ENCODE data around the gene PRSS58. TPM values are rescaled to one million over a fixed set of nuclear protein-coding genes. Genes with fewer than 3 reads are reported as not detected.

The PRSS58 gene
- total and polyA plus RNA-seq, 9 donors: not detected

DNA sequence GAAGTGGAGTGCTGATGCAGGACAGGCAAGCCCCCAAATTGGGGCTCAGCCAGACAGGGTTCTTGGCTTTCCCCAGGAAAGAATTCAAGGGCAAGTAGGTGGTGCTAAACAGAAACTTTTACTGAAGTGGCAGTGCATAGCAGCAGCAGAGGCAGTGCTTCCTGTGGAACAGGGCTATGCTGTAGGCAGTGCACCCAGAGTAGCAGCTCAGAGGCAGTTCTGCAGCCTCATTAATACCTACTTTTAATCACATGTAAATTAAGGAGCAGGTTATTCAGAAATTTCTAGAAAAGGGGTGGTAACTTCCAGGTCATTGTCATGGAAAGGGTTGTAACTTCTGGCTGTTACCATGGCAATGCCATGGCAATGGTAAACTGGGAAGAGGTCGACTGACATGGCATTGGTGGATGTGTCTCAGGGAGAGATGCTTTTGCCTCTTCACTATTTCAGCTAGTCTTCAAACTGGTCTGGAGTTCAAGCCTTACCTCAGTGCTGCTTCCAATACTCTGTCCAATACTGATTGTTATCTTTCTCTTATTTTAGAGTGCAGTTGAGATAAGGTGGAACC is 29.2 kb downstream of the PRSS58 start:
- no peaks in the 10 kb centered on the region for H3K27me3 ChIP-seq (ENCODE audit: control insufficient read depth, insufficient read depth, low read length)
- H3K36me3 ChIP-seq (ENCODE audit: control insufficient read depth, insufficient read depth, low read length): no peaks in the 10 kb centered on the region
- no peak overlapping the region for H3K4me3 ChIP-seq (ENCODE audit: low read length)
- no CpG with 5 or more reads among the region's 1 CpG for WGBS (ENCODE audit: insufficient coverage)
- no peak overlapping the region for H3K27ac ChIP-seq (ENCODE audit: low read length)
- H3K9me3 ChIP-seq (replicated peaks; ENCODE audit: control insufficient read depth, low read depth, low read length): peaks cover 4% of the 10 kb centered on the region
- DNase-seq: no peak
- no peaks in the 10 kb centered on the region for H3K4me1 ChIP-seq (ENCODE audit: control insufficient read depth, insufficient read depth, low read length)

Other genes with a start within 250 kb of the PRSS58 start
- gene MGAM2, start 146.3 kb downstream of the PRSS58 start, total RNA-seq: under 0.01 TPM
- 1 to 10 TPM in 1 of 8 donors, under 1 TPM in 6, not detected in 1; 0.04 to 2.1 (median 0.07) TPM for gene MGAM2, start 146.3 kb downstream of the PRSS58 start, polyA plus RNA-seq (ENCODE audit: insufficient read depth in 1 of 8, insufficient read length in 8 of 8, low replicate concordance in 1 of 8)